ENCODE data around the gene CADPS2.
A peak's percentile ranks its signal among the peaks of the same experiment; 100 is the strongest.

The CADPS2 gene

GRCh38 chr7:122886357-122887081, at the start of gene CADPS2:
CADPS2 (minus strand) TSS chr7:122886460; CDS start chr7:122886337, 123 bp downstream.
- DNase-seq = peak; percentile 70

- DNase-seq = no peak
Measured at GRCh38 chr7:122935620-122936019, 49.4 kb upstream of the CADPS2 start.

- no peak for DNase-seq
Measured at GRCh38 chr7:122919643-122920181, 33.5 kb upstream of the CADPS2 start.

- DNase-seq = peak; percentile 27
Measured at GRCh38 chr7:122914812-122915211, 28.6 kb upstream of the CADPS2 start.

- DNase-seq = no peak
Measured at GRCh38 chr7:122913608-122914007, 27.3 kb upstream of the CADPS2 start.

- no peak for DNase-seq
Measured at GRCh38 chr7:122902751-122903495, 16.7 kb upstream of the CADPS2 start.

- no peak for DNase-seq
Measured at GRCh38 chr7:122901250-122901649, 15.0 kb upstream of the CADPS2 start.

- no peak for DNase-seq
Measured at GRCh38 chr7:122896509-122896908, 10.2 kb upstream of the CADPS2 start.

- DNase-seq = no peak
Measured at GRCh38 chr7:122893486-122893885, 7.2 kb upstream of the CADPS2 start.

GRCh38 chr7:122889116-122889515, 2.9 kb upstream of the CADPS2 start:
- no peak for DNase-seq

GRCh38 chr7:122887848-122888247, 1.6 kb upstream of the CADPS2 start:
- no peak for DNase-seq

GRCh38 chr7:122887198-122887597, 938 bp upstream of the CADPS2 start:
- DNase-seq = peak; percentile 8

GRCh38 chr7:122885583-122886356, 490 bp downstream of the CADPS2 start:
- DNase-seq = peak; percentile 41

GRCh38 chr7:122884186-122884585, 2.1 kb downstream of the CADPS2 start:
- DNase-seq = peak; percentile 34

GRCh38 chr7:122883049-122883680, 3.1 kb downstream of the CADPS2 start:
- DNase-seq = no peak

GRCh38 chr7:122881324-122881723, 4.9 kb downstream of the CADPS2 start:
- no peak for DNase-seq

- no peak for DNase-seq
Measured at GRCh38 chr7:122869260-122869659, 17.0 kb downstream of the CADPS2 start.

GRCh38 chr7:122867471-122867980, 18.7 kb downstream of the CADPS2 start:
- DNase-seq = no peak

GRCh38 chr7:122864838-122865237, 21.4 kb downstream of the CADPS2 start:
- no peak for DNase-seq

GRCh38 chr7:122864016-122864415, 22.2 kb downstream of the CADPS2 start:
- DNase-seq = no peak

- no peak for DNase-seq
Measured at GRCh38 chr7:122858320-122858719, 27.9 kb downstream of the CADPS2 start.

GRCh38 chr7:122850528-122850927, 35.7 kb downstream of the CADPS2 start:
- no peak for DNase-seq

GRCh38 chr7:122849957-122850328, 36.3 kb downstream of the CADPS2 start:
- no peak for DNase-seq

All from NCI-H2171 treated with DMSO at 0.1 percent for 48 hours (cell line).